ENCODE data around the gene CRIP2. TPM values are rescaled to one million over a fixed set of nuclear protein-coding genes. Genes with fewer than 3 reads are reported as not detected.

Gene CRIP2
- polyA plus RNA-seq, 1 experiment = 19.5 TPM

DNA sequence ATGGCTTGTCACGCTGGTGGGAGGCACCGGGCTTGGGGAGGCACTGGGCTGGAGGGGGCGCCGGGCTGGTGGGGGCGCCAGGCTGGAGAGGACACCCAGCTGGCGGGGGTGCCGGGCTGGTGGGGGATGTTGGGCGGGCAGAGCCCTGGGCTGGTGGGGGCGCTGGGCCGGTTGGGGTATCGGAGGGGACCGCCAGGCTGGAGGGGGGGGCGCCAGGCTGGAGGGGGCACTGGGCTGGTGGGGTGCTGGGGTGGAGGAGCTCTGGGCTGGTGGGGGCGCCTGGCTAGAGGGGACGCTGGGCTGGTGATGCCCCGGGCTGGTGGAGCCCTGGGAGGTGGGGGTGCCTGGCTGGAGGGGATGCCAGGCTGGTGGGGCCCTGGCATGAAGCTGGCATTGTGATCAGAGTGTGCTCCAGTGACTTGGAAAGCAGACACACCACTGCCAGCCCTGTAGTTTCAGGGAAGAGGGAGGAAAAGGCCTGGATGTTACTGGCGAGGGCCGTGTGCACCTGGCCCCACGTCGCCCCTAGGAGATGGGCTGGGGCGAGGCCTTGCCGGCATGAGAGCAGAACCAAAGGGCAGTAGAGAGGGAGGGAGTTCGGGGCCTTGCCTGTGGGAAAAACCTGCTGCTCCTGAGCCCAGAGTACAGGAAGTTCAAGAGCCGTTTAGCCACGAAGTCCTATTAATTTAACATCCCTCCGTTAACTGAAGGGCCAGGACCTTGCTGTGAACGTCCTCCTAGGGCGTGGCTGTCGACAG, 29.5 kb downstream of the CRIP2 start:
- no peak overlapping the region for H3K4me3 ChIP-seq (ENCODE audit: low read depth, low read length)
- no peaks in the 10 kb centered on the region for H3K36me3 ChIP-seq (ENCODE audit: control insufficient read depth, insufficient read depth, low read length)
- TF ChIP-seq, protein P1, sequence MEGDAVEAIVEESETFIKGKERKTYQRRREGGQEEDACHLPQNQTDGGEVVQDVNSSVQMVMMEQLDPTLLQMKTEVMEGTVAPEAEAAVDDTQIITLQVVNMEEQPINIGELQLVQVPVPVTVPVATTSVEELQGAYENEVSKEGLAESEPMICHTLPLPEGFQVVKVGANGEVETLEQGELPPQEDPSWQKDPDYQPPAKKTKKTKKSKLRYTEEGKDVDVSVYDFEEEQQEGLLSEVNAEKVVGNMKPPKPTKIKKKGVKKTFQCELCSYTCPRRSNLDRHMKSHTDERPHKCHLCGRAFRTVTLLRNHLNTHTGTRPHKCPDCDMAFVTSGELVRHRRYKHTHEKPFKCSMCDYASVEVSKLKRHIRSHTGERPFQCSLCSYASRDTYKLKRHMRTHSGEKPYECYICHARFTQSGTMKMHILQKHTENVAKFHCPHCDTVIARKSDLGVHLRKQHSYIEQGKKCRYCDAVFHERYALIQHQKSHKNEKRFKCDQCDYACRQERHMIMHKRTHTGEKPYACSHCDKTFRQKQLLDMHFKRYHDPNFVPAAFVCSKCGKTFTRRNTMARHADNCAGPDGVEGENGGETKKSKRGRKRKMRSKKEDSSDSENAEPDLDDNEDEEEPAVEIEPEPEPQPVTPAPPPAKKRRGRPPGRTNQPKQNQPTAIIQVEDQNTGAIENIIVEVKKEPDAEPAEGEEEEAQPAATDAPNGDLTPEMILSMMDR (IDR thresholded peaks at IDR 0.05; ENCODE audit: insufficient read depth, low read depth, low read length) = no peak
- ChIA-PET POLR2A (no interaction called here), CTCF (interaction anchor here (1.3 kb wide), 1 partner anchor 23 kb away, joined by 4 read pairs; no protein-coding TSS in a partner anchor)
- H3K27me3 ChIP-seq (ENCODE audit: control insufficient read depth, insufficient read depth, low read length) = no peaks in the 10 kb centered on the region; the same call in 1 of the 2 replicates
- DNase-seq (ENCODE audit: low read depth) = no peak

DNA sequence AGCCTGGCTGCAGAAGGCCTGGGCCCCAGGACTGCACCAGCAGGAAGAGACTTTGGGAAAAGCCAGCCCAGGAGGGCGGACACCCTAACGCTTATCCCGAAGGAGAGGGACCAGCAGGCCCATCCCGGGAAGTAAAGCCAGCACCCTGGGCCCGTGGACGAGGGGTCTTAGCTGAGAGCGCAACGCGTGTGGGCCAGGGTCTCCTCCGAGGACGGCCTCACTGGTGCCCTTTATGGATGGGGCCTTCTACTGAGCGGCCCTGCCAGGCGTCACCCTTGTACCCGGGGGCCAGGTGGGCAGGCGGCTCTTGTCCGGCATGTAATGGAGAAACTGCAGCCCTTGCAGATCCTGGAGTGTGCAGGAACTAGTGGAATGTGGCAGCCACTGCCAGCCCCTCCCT, 30.5 kb downstream of the CRIP2 start:
- POLR2A ChIA-PET = no interaction called here
- Histone ChIP-seq H3K4me3 (ENCODE audit: low read depth, low read length) (no peak overlapping the region), H3K27me3 (ENCODE audit: control insufficient read depth, insufficient read depth, low read length) (no peaks in the 10 kb centered on the region; the same call in 1 of the 2 replicates), H3K36me3 (ENCODE audit: control insufficient read depth, insufficient read depth, low read length) (no peaks in the 10 kb centered on the region)
- CTCF ChIA-PET = no interaction called here
- DNase-seq (ENCODE audit: low read depth) = no peak
- TF ChIP-seq, protein P1 (IDR thresholded peaks at IDR 0.05; ENCODE audit: insufficient read depth, low read depth, low read length) = no peak

DNA sequence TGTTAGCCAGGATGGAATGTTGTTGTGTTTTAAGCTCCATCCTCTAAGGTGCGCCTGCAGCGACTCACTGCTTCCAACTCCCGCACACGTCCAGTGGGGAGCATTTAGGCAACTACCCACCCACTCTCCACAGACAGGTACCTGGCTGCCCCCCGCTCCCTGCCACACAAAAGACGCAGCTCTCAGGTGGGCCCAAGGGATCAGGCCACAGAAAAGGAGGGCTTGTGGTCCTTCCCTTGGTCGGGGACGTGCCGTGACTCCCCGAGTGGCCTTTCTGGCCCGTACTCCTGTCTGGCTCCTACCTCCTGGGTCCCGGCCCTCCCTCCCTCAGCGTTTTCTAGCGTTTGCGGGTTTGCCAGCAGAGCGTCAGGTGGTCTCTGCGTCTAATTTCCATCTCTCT, 32.6 kb downstream of the CRIP2 start:
- Histone ChIP-seq H3K36me3 (ENCODE audit: control insufficient read depth, insufficient read depth, low read length) (no peaks in the 10 kb centered on the region), H3K4me3 (ENCODE audit: low read depth, low read length) (no peak overlapping the region), H3K27me3 (ENCODE audit: control insufficient read depth, insufficient read depth, low read length) (no peaks in the 10 kb centered on the region; the same call in 1 of the 2 replicates)
- TF ChIP-seq, protein P1 (IDR thresholded peaks at IDR 0.05; ENCODE audit: insufficient read depth, low read depth, low read length) = no peak
- CTCF ChIA-PET = interaction anchor here (1.2 to 1.3 kb wide), 2 partner anchors 10 to 137 kb away, joined by 3 to 4 read pairs; no protein-coding TSS in a partner anchor
- POLR2A ChIA-PET = no interaction called here
- DNase-seq (ENCODE audit: low read depth) = no peak

DNA sequence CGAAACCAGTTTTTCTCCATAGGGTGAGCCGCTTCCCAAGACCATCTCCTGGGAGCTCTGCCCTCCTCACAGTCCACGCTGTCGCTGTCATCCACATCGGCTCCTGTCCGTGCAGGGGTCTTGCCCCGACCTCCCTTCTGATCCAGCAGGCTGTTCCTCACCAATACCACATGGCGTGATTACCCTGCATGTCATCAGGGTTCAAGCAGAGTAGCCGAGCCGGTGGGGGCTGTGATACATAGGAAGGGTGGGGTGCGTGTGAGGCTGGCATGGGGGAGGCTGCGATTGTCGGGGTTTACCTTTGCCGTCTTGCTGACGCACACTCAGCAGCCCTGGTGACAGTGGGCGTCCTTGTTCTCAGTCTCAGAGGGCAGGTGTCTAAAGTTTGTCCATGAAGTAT, 33.4 kb downstream of the CRIP2 start:
- CTCF ChIA-PET = interaction anchor here (1.3 kb wide), 1 partner anchor 9 kb away, joined by 3 read pairs; no protein-coding TSS in a partner anchor
- Histone ChIP-seq H3K27me3 (ENCODE audit: control insufficient read depth, insufficient read depth, low read length) (no peaks in the 10 kb centered on the region; the same call in 1 of the 2 replicates), H3K4me3 (ENCODE audit: low read depth, low read length) (no peak overlapping the region), H3K36me3 (ENCODE audit: control insufficient read depth, insufficient read depth, low read length) (no peaks in the 10 kb centered on the region)
- DNase-seq (ENCODE audit: low read depth) = no peak
- POLR2A ChIA-PET = no interaction called here
- TF ChIP-seq, protein P1 (IDR thresholded peaks at IDR 0.05; ENCODE audit: insufficient read depth, low read depth, low read length) = no peak

DNA sequence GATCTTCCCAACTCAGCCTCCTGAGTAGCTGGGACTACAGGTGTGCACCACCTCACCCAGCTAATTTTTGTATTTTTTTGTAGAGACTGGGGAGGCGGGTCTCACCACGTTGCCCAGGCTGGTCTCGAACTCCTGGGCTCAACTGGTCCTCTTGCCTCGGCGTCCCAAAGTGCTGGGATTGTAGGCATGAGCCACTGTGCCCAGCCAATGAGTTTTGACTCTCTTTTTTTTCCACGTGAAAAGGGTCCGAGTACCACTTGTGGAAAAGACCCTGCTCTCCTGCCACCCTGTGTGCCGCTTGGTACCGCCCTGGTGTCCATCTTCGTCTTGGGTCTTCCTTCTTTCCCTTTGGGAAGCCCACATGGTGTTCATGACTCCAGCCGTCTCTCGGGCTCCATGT, 34.0 kb downstream of the CRIP2 start:
- Histone ChIP-seq H3K36me3 (ENCODE audit: control insufficient read depth, insufficient read depth, low read length) (no peaks in the 10 kb centered on the region), H3K27me3 (ENCODE audit: control insufficient read depth, insufficient read depth, low read length) (no peaks in the 10 kb centered on the region; the same call in 1 of the 2 replicates), H3K4me3 (ENCODE audit: low read depth, low read length) (no peak overlapping the region)
- DNase-seq (ENCODE audit: low read depth) = no peak
- CTCF ChIA-PET = no interaction called here
- TF ChIP-seq, protein P1 (IDR thresholded peaks at IDR 0.05; ENCODE audit: insufficient read depth, low read depth, low read length) = no peak
- POLR2A ChIA-PET = no interaction called here
